Measurements from ENCODE around the gene RGS19.

The RGS19 gene

DNA sequence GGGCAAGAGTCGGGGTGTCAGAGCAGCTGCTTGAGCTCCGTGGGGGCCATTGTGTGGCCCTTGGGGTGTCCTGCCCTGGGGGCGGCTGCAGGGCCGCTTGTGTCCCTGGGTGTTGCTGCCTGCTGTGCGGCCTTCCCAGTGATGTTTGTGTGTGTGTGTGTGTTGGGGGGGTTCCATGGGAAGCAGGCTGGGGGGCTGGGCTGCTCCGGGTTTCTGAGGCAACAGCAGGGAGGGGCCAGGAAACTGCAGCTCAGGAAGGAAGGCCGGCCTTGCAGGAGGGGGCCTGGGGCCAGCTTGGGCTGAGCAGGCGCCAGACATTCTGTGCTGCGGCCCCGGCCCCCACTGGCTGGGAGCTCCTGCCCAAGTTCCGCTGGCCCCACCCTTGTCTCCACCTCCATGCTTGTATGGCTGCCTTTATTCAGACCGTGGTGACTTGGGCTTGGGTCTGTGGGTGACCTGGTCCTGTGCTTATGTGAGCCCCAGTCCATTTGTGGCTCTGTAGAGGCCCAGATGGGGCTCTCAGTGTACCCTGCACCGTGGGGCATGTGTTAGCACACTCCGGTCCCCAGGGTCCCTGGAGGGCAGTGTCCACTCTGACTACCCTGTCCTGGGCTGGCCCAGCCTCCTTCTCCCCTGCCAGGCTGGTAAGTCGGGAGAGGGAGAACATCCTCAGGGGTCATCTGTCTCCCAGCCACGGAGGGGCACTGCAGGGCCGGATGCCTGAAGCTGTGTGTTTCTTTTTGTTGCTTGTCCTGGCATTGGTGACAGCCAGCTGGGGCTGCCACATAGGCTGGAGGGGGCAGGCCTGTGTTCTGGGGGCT is 25.3 kb downstream of the RGS19 start:
- no peak for DNase-seq (ENCODE audit: low read depth, low spot score)
- no peak overlapping the region for H3K4me3 ChIP-seq (ENCODE audit: low read depth, low read length)
- TF ChIP-seq, protein P1, sequence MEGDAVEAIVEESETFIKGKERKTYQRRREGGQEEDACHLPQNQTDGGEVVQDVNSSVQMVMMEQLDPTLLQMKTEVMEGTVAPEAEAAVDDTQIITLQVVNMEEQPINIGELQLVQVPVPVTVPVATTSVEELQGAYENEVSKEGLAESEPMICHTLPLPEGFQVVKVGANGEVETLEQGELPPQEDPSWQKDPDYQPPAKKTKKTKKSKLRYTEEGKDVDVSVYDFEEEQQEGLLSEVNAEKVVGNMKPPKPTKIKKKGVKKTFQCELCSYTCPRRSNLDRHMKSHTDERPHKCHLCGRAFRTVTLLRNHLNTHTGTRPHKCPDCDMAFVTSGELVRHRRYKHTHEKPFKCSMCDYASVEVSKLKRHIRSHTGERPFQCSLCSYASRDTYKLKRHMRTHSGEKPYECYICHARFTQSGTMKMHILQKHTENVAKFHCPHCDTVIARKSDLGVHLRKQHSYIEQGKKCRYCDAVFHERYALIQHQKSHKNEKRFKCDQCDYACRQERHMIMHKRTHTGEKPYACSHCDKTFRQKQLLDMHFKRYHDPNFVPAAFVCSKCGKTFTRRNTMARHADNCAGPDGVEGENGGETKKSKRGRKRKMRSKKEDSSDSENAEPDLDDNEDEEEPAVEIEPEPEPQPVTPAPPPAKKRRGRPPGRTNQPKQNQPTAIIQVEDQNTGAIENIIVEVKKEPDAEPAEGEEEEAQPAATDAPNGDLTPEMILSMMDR (IDR thresholded peaks at IDR 0.05; ENCODE audit: insufficient read depth, low read length, missing control alignments): peak; percentile 46
- CTCF ChIA-PET: interaction anchor here (0.9 to 3.1 kb wide), 8 partner anchors 8 to 516 kb away, joined by 3 to 24 read pairs (median 5); partner anchors contain the start of gene TCEA2
- POLR2A ChIA-PET: interaction anchor here (1.3 kb wide), 1 partner anchor 9 kb away, joined by 6 read pairs; the partner anchor contains the start of gene TCEA2

DNA sequence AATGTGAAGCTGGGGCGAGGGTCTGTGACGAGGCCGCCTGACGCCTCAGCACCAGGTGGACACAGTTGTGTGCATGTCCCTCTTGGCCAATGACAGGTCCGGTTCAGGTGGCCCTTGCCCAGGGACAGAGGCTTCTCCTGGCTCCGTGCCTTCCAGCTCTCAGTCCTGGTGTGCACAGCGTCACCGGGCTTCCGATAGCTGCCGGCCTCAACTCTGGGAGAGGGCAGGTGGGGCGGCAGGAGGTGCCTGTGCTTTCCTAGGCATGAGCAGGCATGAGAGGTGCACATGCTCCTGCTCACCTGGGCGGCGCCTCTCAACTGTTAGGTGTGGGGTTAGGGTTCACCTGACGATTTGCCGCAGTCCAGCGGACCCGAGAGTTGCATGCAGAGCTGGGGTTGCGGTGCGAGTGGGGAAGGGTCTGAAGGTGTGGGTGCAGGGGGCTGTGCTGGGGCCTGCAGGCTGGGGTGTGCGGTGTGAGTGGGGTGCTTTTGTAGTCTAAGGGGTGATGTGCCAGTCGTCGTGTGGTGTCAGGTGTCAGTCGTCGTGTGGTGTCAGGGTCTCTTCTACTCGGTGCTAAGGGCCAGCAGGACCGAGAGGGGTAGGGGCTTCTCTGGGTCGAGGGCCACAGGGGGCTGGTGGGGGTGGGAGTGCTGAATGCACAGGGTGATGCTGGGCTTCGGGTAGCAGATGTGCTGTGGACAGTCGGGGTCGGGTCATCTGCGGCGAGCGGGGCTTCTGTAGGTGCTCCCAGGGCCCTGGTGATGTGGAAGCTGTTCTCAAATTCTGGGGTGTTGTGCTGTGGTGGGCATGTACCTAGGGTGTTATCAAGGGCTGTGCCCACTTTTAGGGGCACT is 26.1 kb downstream of the RGS19 start:
- TF ChIP-seq, protein P1 (IDR thresholded peaks at IDR 0.05; ENCODE audit: insufficient read depth, low read length, missing control alignments): no peak
- H3K4me3 ChIP-seq (ENCODE audit: low read depth, low read length): no peak overlapping the region
- CTCF ChIA-PET: interaction anchor here (0.9 to 3.1 kb wide), 7 partner anchors 9 to 515 kb away, joined by 3 to 24 read pairs (median 4); partner anchors contain the start of gene TCEA2
- no peak for DNase-seq (ENCODE audit: low read depth, low spot score)
- POLR2A ChIA-PET: interaction anchor here (1.2 kb wide), 1 partner anchor 10 kb away, joined by 4 read pairs; the partner anchor contains the start of gene TCEA2

DNA sequence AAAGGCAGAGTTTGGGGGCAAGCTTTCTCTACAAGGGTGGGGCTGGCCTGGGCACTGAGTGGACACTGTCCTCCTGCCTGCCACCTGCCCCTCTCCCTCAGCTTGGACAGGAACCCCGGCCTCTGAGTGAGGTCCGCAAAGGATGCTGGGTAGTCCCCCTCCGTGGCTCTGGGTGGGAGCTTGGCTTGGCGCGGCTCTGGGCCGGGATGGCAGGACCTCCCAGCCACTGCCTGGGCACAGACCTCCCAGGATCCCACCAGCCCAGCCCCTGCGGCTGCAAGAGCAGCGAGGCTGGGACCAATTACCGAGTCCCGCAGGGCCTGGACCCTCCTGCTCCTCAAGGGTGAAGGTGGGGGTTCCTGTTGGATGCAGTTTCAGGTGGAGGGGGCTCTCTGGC is 27.0 kb downstream of the RGS19 start:
- no peak overlapping the region for H3K4me3 ChIP-seq (ENCODE audit: low read depth, low read length)
- TF ChIP-seq, protein P1 (IDR thresholded peaks at IDR 0.05; ENCODE audit: insufficient read depth, low read length, missing control alignments): no peak
- CTCF ChIA-PET: interaction anchor here (1.0 to 3.1 kb wide), 3 partner anchors 8 to 68 kb away, joined by 4 to 24 read pairs (median 6); no protein-coding TSS in a partner anchor

DNA sequence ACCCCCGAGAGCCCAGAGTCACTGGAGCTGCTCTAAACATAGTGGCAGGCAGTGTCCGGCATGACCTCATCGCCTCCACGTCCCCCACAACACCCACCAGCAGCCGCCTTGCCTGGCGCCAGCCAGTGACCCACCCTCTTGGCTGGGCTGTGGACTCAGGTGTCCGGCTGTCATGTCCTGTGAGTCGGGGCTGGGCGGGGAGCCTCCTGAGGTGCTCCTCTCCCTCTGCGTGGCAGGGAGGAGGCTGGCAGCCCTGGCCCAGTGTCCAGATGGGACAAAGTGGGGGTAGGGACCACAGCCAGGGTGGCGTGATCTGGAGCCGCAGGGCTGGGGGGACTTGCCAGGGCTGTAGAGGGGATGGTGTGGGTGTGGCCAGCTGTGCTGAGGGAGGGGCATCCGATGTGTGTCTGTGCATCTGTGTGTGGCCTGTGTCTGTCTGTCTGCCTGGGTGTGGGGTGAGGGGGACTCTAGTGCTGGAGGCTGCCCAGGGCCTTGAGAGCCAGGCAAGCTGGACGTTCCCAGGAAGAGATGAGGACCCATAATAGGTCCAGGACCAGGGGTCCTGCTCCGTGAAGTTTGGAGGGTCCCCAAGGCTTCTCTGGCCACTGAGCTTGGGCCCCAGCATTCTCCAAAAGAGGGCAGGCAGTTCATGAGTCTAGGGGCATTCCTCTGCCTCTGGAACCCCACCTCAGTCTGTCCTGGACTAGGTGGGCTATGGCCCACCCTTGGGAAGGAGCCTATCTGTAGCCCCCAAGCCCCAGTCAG is 27.6 kb downstream of the RGS19 start:
- POLR2A ChIA-PET: interaction anchor here (1.2 kb wide), 1 partner anchor 11 kb away, joined by 4 read pairs; the partner anchor contains the start of gene TCEA2
- no peak for DNase-seq (ENCODE audit: low read depth, low spot score)
- CTCF ChIA-PET: interaction anchor here (0.8 to 3.1 kb wide), 2 partner anchors 12 to 68 kb away, joined by 3 to 24 read pairs; no protein-coding TSS in a partner anchor
- H3K4me3 ChIP-seq (ENCODE audit: low read depth, low read length): no peak overlapping the region
- TF ChIP-seq, protein P1 (IDR thresholded peaks at IDR 0.05; ENCODE audit: insufficient read depth, low read length, missing control alignments): no peak

More for the DNA sequence above, 27.0 kb downstream of the RGS19 start:
- POLR2A ChIA-PET: interaction anchor here (1.2 kb wide), 1 partner anchor 10 kb away, joined by 4 read pairs; the partner anchor contains the start of gene TCEA2
- no peak for DNase-seq (ENCODE audit: low read depth, low spot score)

DNA sequence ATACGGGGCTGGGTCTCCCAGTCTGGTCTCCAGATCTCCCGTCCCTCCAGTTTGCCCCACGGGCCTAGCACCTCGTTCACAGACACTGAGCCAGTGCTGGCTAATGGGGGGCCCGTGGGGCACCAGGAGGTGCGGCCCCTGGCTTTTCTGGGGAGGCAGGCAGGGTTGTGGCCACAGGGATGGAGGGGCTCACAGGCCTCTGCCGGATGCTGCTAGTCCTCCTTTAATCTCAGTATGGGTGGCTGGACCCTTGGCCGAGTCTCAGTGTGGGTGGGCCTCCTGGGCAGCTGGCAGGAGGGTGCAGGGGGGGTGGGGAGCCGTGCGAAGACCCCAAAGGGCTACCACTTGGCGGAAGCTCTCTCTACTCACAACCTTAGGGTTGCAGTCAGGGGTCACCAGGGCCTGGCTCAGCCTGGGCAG is 28.3 kb downstream of the RGS19 start:
- ChIA-PET CTCF (interaction anchor here (0.8 to 0.9 kb wide), 2 partner anchors 8 to 69 kb away, joined by 3 read pairs; no protein-coding TSS in a partner anchor), POLR2A (no interaction called here)
- TF ChIP-seq, protein P1 (IDR thresholded peaks at IDR 0.05; ENCODE audit: insufficient read depth, low read length, missing control alignments): no peak
- H3K4me3 ChIP-seq (ENCODE audit: low read depth, low read length): no peak overlapping the region
- no peak for DNase-seq (ENCODE audit: low read depth, low spot score)

All from AG04449 (cell line).